ENCODE data around the gene TMEM45B.
A peak's percentile ranks its signal among the peaks of the same experiment; 100 is the strongest.
"Not testable (repeated sequence)": the region's sequence is repeated elsewhere in the genome, so short reads cannot be mapped to it uniquely, and the experiment has no call there.

Gene TMEM45B

DNA sequence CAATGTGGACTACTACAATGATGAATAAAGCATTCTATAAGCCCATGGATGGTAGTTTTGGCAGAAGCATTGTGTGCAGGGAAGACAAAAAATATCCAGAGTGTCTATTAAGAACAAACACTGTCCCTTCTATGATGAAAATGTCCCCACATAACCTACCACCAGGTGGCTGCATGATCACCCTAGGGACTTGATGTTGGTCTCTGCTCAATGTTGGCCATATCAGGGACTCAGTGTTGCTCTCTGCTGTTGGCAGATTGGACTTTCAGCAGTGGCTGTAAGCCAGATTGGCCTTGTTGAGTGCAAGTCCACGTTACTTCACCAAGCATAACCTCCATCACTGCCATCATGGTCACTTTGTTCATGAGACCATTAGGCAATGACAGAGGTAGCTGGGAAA, 44.2 kb upstream of the TMEM45B start:
- not testable (repeated sequence) for H3K4me3 ChIP-seq (ENCODE audit: low read length); DNase-seq (ENCODE audit: low read depth)
- TF ChIP-seq, protein P1, sequence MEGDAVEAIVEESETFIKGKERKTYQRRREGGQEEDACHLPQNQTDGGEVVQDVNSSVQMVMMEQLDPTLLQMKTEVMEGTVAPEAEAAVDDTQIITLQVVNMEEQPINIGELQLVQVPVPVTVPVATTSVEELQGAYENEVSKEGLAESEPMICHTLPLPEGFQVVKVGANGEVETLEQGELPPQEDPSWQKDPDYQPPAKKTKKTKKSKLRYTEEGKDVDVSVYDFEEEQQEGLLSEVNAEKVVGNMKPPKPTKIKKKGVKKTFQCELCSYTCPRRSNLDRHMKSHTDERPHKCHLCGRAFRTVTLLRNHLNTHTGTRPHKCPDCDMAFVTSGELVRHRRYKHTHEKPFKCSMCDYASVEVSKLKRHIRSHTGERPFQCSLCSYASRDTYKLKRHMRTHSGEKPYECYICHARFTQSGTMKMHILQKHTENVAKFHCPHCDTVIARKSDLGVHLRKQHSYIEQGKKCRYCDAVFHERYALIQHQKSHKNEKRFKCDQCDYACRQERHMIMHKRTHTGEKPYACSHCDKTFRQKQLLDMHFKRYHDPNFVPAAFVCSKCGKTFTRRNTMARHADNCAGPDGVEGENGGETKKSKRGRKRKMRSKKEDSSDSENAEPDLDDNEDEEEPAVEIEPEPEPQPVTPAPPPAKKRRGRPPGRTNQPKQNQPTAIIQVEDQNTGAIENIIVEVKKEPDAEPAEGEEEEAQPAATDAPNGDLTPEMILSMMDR (IDR thresholded peaks at IDR 0.05; ENCODE audit: insufficient read depth, low read depth, low read length, missing control alignments) = peak; percentile 16

DNA sequence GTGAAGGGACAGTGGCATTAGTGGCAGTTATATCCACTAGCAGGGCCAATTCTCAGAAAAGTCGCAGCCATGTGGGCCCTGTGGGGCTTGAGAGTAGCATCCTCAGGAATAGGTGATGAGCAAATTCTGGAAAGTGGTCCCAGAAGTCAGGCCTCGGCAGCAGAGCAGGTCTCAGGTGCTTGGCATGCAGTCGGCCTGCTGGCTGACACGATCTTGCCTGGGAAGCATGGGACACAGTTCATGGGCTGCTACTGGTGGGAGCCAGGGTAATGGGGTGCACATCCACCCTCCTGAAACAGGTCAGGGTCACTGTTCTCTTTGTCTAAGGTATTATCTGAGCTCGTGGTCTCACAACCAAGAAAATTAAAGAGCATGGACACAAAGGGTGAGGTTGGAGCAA, 36.8 kb upstream of the TMEM45B start:
- TF ChIP-seq, protein P1 (IDR thresholded peaks at IDR 0.05; ENCODE audit: insufficient read depth, low read depth, low read length, missing control alignments) = no peak
- no peak overlapping the region for H3K4me3 ChIP-seq (ENCODE audit: low read length)
- no peak for DNase-seq (ENCODE audit: low read depth)

DNA sequence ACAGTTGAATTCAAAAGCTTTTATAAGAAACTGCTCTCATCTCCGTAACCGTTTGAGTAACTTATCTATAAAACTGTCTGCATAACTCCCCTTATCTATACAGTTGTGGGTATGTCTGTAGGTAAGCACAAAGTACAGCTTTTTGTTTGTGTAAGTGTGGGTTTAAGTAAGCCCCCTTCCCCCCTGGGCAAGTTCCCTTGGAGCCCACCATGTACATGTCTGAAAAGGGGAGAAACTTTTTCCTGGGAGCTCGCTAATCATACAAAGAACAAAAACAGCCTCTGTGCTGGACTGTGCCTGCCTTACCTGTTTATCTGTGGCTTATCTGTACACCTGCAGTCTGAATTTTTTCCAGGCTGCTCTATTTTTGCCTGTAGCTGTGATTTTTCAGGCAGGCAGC, 36.3 kb upstream of the TMEM45B start:
- no peak overlapping the region for H3K4me3 ChIP-seq (ENCODE audit: low read length)
- TF ChIP-seq, protein P1 (IDR thresholded peaks at IDR 0.05; ENCODE audit: insufficient read depth, low read depth, low read length, missing control alignments) = no peak
- DNase-seq (ENCODE audit: low read depth) = no peak

DNA sequence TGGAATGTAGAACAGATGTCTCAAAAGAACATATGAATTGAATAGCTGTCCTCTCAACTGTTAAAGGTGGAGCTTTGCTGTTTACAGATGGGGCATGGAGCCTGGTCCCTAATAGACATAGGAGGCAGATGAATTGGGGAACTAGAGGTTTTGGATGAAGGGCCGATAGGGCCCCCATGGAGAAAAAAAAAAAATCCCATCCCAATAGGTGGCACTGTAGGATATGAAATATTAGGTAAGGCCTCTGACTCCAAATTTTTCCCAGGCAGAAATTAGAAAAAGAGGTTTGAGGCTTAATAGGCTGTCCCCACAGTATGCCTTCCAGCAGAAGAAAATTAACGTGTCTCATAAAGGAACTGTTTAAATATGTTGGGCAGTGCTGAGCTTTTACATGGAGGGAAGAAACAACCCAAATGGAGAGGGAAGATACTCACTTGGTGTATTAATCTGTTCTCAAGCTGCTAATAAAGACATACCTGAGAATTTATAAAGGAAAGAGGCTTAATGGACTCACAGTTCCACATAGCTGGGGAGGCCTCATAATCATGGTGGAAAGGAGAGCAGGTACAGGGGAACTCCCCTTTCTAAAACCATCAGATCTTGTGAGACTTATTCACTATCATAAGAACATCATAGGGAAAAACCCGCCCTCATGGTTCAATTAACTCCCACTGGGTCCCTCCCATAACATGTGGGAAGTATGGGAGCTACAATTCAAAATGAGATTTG, 30.1 kb upstream of the TMEM45B start:
- H3K4me3 ChIP-seq (ENCODE audit: low read length) = no peak overlapping the region
- DNase-seq (ENCODE audit: low read depth) = peak; percentile 53
- TF ChIP-seq, protein P1 (IDR thresholded peaks at IDR 0.05; ENCODE audit: insufficient read depth, low read depth, low read length, missing control alignments) = peak; percentile 50

GRCh38 chr11:129786112-129786416, 29.6 kb upstream of the TMEM45B start:
- DNase-seq (ENCODE audit: low read depth); H3K4me3 ChIP-seq (ENCODE audit: low read length): not testable (repeated sequence)

DNA sequence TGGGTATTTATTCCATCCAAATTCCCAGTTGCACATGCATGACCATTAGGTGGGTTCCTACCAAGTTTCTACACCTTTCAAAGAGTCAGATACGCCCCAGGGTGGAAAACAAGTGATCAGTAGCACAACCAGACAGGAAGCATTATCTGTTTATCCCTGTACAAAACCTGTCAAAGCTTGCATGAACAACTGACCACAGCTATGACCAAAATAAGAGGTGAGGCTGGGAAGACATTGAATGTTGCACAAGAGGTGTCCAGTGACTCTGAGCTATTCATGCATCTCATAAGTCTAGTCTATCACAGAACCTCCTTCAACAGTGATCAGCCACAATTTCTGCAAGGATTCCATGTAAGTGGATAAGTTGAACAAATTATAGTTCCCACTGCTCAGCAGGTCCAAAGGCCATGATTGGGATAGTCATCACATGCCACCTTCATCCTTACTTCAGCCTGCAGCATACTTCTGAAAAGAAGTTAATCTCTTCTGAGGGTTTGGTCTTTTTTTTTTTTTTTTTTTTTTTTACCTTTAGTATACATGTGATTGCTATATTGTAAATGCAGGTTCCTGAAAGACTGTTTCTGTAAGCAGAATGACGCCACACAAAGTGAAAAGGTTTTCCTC, 28.0 kb upstream of the TMEM45B start:
- TF ChIP-seq, protein P1 (IDR thresholded peaks at IDR 0.05; ENCODE audit: insufficient read depth, low read depth, low read length, missing control alignments) = no peak
- DNase-seq (ENCODE audit: low read depth) = peak; percentile 89
- no peak overlapping the region for H3K4me3 ChIP-seq (ENCODE audit: low read length)

GRCh38 chr11:129788278-129788677, 27.4 kb upstream of the TMEM45B start:
- DNase-seq (ENCODE audit: low read depth) = no peak

More at GRCh38 chr11:129788278-129788677, 27.4 kb upstream of the TMEM45B start:
- no peak overlapping the region for H3K4me3 ChIP-seq (ENCODE audit: low read length)
- TF ChIP-seq, protein P1 (IDR thresholded peaks at IDR 0.05; ENCODE audit: insufficient read depth, low read depth, low read length, missing control alignments) = no peak

Measured in epithelial cell of esophagus (primary cell).